WERI-Rb-1 (cell line): ENCODE measurements around the gene RABEP1.

Source experiments
- DNase-seq: peaks from one replicate; pipeline ENCODE4 v3.0.0-alpha.2; 2020
- H3K27ac ChIP-seq: fragments of 250-450 bp; sonication (Bioruptor Pico); 2 replicates; pipeline ENCODE4 v1.5.1; 2020; ENCODE audit warnings: mild to moderate bottlenecking, moderate library complexity
- H3K27me3 ChIP-seq: fragments of 250-450 bp; sonication (Bioruptor Pico); 2 replicates; pipeline ENCODE4 v1.5.1; 2021; ENCODE audit warnings: mild to moderate bottlenecking, low read depth, moderate library complexity; ENCODE audit not compliant: insufficient read depth, severe bottlenecking
- H3K36me3 ChIP-seq: fragments of 250-450 bp; sonication (Bioruptor Pico); 2 replicates; pipeline ENCODE4 v1.5.1; 2020; ENCODE audit warnings: mild to moderate bottlenecking, moderate library complexity
- H3K4me3 ChIP-seq: 2 replicates; pipeline ENCODE4 v1.5.1; 2011; ENCODE audit warnings: low read depth, mild to moderate bottlenecking, control low read depth, low read length
- H3K9me3 ChIP-seq: fragments of 250-450 bp; sonication (Bioruptor Pico); 2 replicates; pipeline ENCODE4 v1.5.1; 2021; ENCODE audit warnings: mild to moderate bottlenecking, moderate library complexity; ENCODE audit not compliant: severe bottlenecking
- CTCF ChIP-seq: IDR thresholded peaks from 2 replicates; pipeline ENCODE4 v1.5.1; 2011; ENCODE audit warnings: low read depth, mild to moderate bottlenecking, control low read depth, inconsistent platforms, low read length

RABEP1 gene

GRCh38 chr17:5254903-5255521 lies 27.1 kb upstream of the RABEP1 start:
- Histone ChIP-seq H3K27ac (no peak overlapping the region), H3K36me3 (no peaks in the 10 kb centered on the region)

GRCh38 chr17:5257124-5257523 lies 25.0 kb upstream of the RABEP1 start:
- no peak overlapping the region for H3K27ac ChIP-seq
- DNase-seq, result no peak
- no peaks in the 10 kb centered on the region for H3K36me3 ChIP-seq
- no peaks in the 10 kb centered on the region for H3K27me3 ChIP-seq
- no peaks in the 10 kb centered on the region for H3K9me3 ChIP-seq
- TF ChIP-seq CTCF, result no peak
- no peak overlapping the region for H3K4me3 ChIP-seq

More at GRCh38 chr17:5254903-5255521, 27.1 kb upstream of the RABEP1 start:
- H3K9me3 ChIP-seq, result no peaks in the 10 kb centered on the region
- H3K4me3 ChIP-seq, result no peak overlapping the region
- no peaks in the 10 kb centered on the region for H3K27me3 ChIP-seq
- TF ChIP-seq CTCF, result no peak
- DNase-seq, result no peak

GRCh38 chr17:5260542-5260941 lies 21.5 kb upstream of the RABEP1 start:
- no peak for TF ChIP-seq CTCF
- no peak for DNase-seq
- Histone ChIP-seq H3K9me3 (no peaks in the 10 kb centered on the region), H3K36me3 (no peaks in the 10 kb centered on the region), H3K4me3 (no peak overlapping the region), H3K27me3 (no peaks in the 10 kb centered on the region), H3K27ac (no peak overlapping the region)

- DNase-seq, result no peak
- Histone ChIP-seq H3K4me3 (no peak overlapping the region), H3K27me3 (no peaks in the 10 kb centered on the region), H3K9me3 (no peaks in the 10 kb centered on the region), H3K27ac (no peak overlapping the region), H3K36me3 (no peaks in the 10 kb centered on the region)
- no peak for TF ChIP-seq CTCF
These were observed 19.6 kb upstream of the RABEP1 start for GRCh38 chr17:5262416-5262991.

- no peak overlapping the region for H3K4me3 ChIP-seq
- H3K27ac ChIP-seq, result no peak overlapping the region
- DNase-seq, result no peak
- no peaks in the 10 kb centered on the region for H3K36me3 ChIP-seq
- no peaks in the 10 kb centered on the region for H3K27me3 ChIP-seq
- TF ChIP-seq CTCF, result no peak
- H3K9me3 ChIP-seq, result no peaks in the 10 kb centered on the region
These were observed 18.6 kb upstream of the RABEP1 start for GRCh38 chr17:5263441-5263840.

- H3K27me3 ChIP-seq, result no peaks in the 10 kb centered on the region
- no peak for TF ChIP-seq CTCF
- H3K4me3 ChIP-seq, result no peak overlapping the region
- no peaks in the 10 kb centered on the region for H3K9me3 ChIP-seq
- no peak for DNase-seq
- H3K36me3 ChIP-seq, result no peaks in the 10 kb centered on the region
- H3K27ac ChIP-seq, result no peak overlapping the region
These were observed 17.2 kb upstream of the RABEP1 start for GRCh38 chr17:5264893-5265292.
